Endothelial cell of umbilical vein (primary cell): Measurements from ENCODE around the gene HIC1. TPM values are rescaled to one million over a fixed set of nuclear protein-coding genes. Genes with fewer than 3 reads are reported as not detected.

Experiments
- BruUV-seq: library from RNA; stranded (reverse); fragments of 400-500 nt; replicated peaks from 2 replicates; lab custom pipeline; 2021; lab: Mats Ljungman, UMichigan
- CTCF ChIA-PET: fragments of 300-600, 350-600 bp; sonication (Branson Sonifier 250); formaldehyde crosslinking; loops from one replicate; lab custom pipeline; 2021; ENCODE audit warnings: antibody characterized with exemption, inconsistent platforms; lab: Charles Lee
- POLR2A ChIA-PET: fragments of 300-600, 350-600 bp; sonication (Branson Sonifier 250); formaldehyde crosslinking; loops from one replicate; lab custom pipeline; 2021; ENCODE audit warnings: antibody characterized with exemption, inconsistent platforms; lab: Charles Lee
- DNase-seq: peaks from one replicate; pipeline ENCODE4 v3.0.0-alpha.2; 2011; ENCODE audit warnings: low read depth, low spot score
- FAIRE-seq: peaks from 2 replicates; lab custom pipeline; 2011; peaks lifted over from hg19 to GRCh38; lab: Jason Lieb, UNC
- H2AFZ ChIP-seq: 2 replicates; pipeline ENCODE4 v1.6.0; 2012; ENCODE audit warnings: low read depth, low read length, control low read depth, inconsistent platforms
- H3K27ac ChIP-seq: 2 replicates; pipeline ENCODE4 v1.5.1; 2011; ENCODE audit warnings: low read depth, mild to moderate bottlenecking, control low read depth, low read length, moderate library complexity; ENCODE audit not compliant: insufficient read depth
- H3K27me3 ChIP-seq, 2 experiments: 2 replicates each; pipeline versions ENCODE4 v1.6.0 to v1.6.1; 2011; ENCODE audit warnings: low read length in 2 of 2, mixed read lengths in 1 of 2; ENCODE audit not compliant: control insufficient read depth in 2 of 2, insufficient read depth in 2 of 2
- H3K36me3 ChIP-seq, 2 experiments: 2 replicates in 1 of 2; 3 replicates in 1 of 2; pipeline ENCODE4 v1.5.1; 2011; ENCODE audit warnings: low read length in 2 of 2, mild to moderate bottlenecking in 1 of 2, moderate library complexity in 1 of 2; ENCODE audit not compliant: control insufficient read depth in 2 of 2, insufficient read depth in 2 of 2; ENCODE audit errors: extremely low read depth in 1 of 2
- H3K4me1 ChIP-seq: 3 replicates; pipeline ENCODE4 v1.5.1; 2011; ENCODE audit warnings: mild to moderate bottlenecking, low read length; ENCODE audit not compliant: control insufficient read depth, insufficient read depth; ENCODE audit errors: extremely low read depth
- H3K4me2 ChIP-seq: 2 replicates; pipeline ENCODE4 v1.6.1; 2011; ENCODE audit warnings: low read length, control low read depth, mixed read lengths; ENCODE audit not compliant: insufficient read depth
- H3K4me3 ChIP-seq, 3 experiments: fragments of 200-600 bp in 1 of 3; sonication (generic), shearing (Covaris generic) in 1 of 3; replicated peaks in 1 of 3; 2 replicates each; pipeline ENCODE4 v1.5.1; 2011 to 2016; ENCODE audit warnings: control low read depth in 3 of 3, low read length in 3 of 3, mild to moderate bottlenecking in 2 of 3, inconsistent platforms in 1 of 3, low read depth in 1 of 3, moderate library complexity in 1 of 3; ENCODE audit not compliant: insufficient read depth in 1 of 3
- H3K79me2 ChIP-seq: 2 replicates; pipeline ENCODE4 v1.6.0; 2012; ENCODE audit warnings: low read length, inconsistent platforms; ENCODE audit not compliant: control insufficient read depth, insufficient read depth
- H3K9ac ChIP-seq: replicated peaks from 2 replicates; pipeline ENCODE3; 2011; ENCODE audit warnings: low read length, control low read depth; ENCODE audit not compliant: insufficient read depth; ENCODE audit errors: extremely low read depth
- H3K9me1 ChIP-seq: replicated peaks from 3 replicates; pipeline ENCODE4 v1.6.0; 2011; ENCODE audit warnings: mild to moderate bottlenecking, low read length; ENCODE audit not compliant: control insufficient read depth, insufficient read depth; ENCODE audit errors: extremely low read depth
- H3K9me3 ChIP-seq: replicated peaks from 2 replicates; pipeline ENCODE4 v1.5.1; 2012; ENCODE audit warnings: low read length, inconsistent platforms; ENCODE audit not compliant: control insufficient read depth, insufficient read depth
- H4K20me1 ChIP-seq: replicated peaks from 2 replicates; pipeline ENCODE3; 2011; ENCODE audit warnings: mild to moderate bottlenecking, low read length; ENCODE audit not compliant: control insufficient read depth, insufficient read depth; ENCODE audit errors: extremely low read depth
- CTCF ChIP-seq, 2 donors: IDR thresholded peaks; 1 replicate in 1 of 2; 2 replicates in 1 of 2; pipeline ENCODE4 v1.5.1; 2011; ENCODE audit warnings: low read length in 2 of 2, mild to moderate bottlenecking in 2 of 2, moderate library complexity in 2 of 2, control low read depth in 1 of 2, inconsistent platforms in 1 of 2, low read depth in 1 of 2; ENCODE audit not compliant: insufficient read depth in 1 of 2; ENCODE audit errors: extremely low read depth in 1 of 2
- EZH2 ChIP-seq: IDR thresholded peaks from 2 replicates; pipeline ENCODE4 v1.6.1; 2012; ENCODE audit warnings: borderline replicate concordance, low read depth, mild to moderate bottlenecking, moderate library complexity, low read length, inconsistent platforms; ENCODE audit not compliant: severe bottlenecking
- FOS ChIP-seq: IDR thresholded peaks from 2 replicates; pipeline ENCODE4 v1.6.1; 2011; ENCODE audit warnings: mild to moderate bottlenecking, low read length, moderate library complexity, borderline replicate concordance; ENCODE audit not compliant: insufficient read depth
- GATA2 ChIP-seq: IDR thresholded peaks from 2 replicates; pipeline ENCODE4 v1.7.0; 2011; ENCODE audit warnings: low read depth, mild to moderate bottlenecking, moderate library complexity, mixed read lengths, low read length; ENCODE audit not compliant: insufficient read length, insufficient read depth
- JUN ChIP-seq: IDR thresholded peaks from 2 replicates; pipeline ENCODE4 v1.6.1; 2011; ENCODE audit warnings: borderline replicate concordance, low read depth; ENCODE audit not compliant: insufficient read length, insufficient read depth
- MYC ChIP-seq: IDR thresholded peaks from one replicate; pipeline ENCODE4 v1.6.1; 2011; ENCODE audit warnings: mild to moderate bottlenecking, low read depth, low read length
- POLR2A ChIP-seq: IDR thresholded peaks from 2 replicates; pipeline ENCODE4 v1.6.1; 2012; ENCODE audit warnings: low read depth, mild to moderate bottlenecking, control low read depth, low read length
- POLR2AphosphoS5 ChIP-seq: IDR thresholded peaks from 2 replicates; pipeline ENCODE4 v1.6.1; 2012; ENCODE audit warnings: low read depth, mild to moderate bottlenecking, control low read depth, low read length, moderate library complexity; ENCODE audit not compliant: insufficient read depth
- dilution Hi-C: fragments of 300-500 bp; cut with MboI; formaldehyde crosslinking; loops from one replicate; pipeline ENCODE4 v1.15.0; 2019; ENCODE audit warnings: low sequenced_read_pairs; ENCODE audit not compliant: extremely low pct_ligation_motif_present
- intact Hi-C: fragments of 100-400 bp; cut with micrococcal nuclease; formaldehyde crosslinking; loops from one replicate; pipeline ENCODE4 v1.10.0; 2022
- polyA plus RNA-seq, 4 experiments: library from polyadenylated mRNA; depleted of rRNA in 3 of 4; stranded (reverse) in 3 of 4; unstranded in 1 of 4; fragments of >200 nt; gene quantifications; 2 replicates each; pipeline versions ENCODE4 v1.2.1 to v1.2.3, GENCODE V29; 2011 to 2012; ENCODE audit warnings: missing spikeins in 1 of 4
- total RNA-seq: library from RNA; stranded (reverse); gene quantifications from 2 replicates; pipeline ENCODE4 v1.2.3, GENCODE V29; 2021
- TF ChIP-seq, protein P1 (sequence below): IDR thresholded peaks from 2 replicates; pipeline ENCODE4 v1.6.1; 2011; ENCODE audit not compliant: insufficient read depth, insufficient read length

HIC1 gene
- total and polyA plus RNA-seq, 2 donors (not counting 3 experiments of a cell fraction or from before 2014, with no cell fraction given) = 18.2 to 35.5 TPM

- peaks cover 3 to 13% of the 10 kb centered on the region in 2 experiments for H3K36me3 ChIP-seq
- H3K9ac ChIP-seq = no peak overlapping the region
- ChIA-PET POLR2A (no interaction called here), CTCF (interaction anchor here (1.5 to 17.2 kb wide), 2 partner anchors 31 to 185 kb away, joined by 3 to 455 read pairs; no protein-coding TSS in a partner anchor)
- H3K27me3 ChIP-seq = no peaks in the 10 kb centered on the region
- no peaks in the 10 kb centered on the region for H4K20me1 ChIP-seq
- H3K4me2 ChIP-seq = no peak overlapping the region
- TF ChIP-seq JUN (no peak), POLR2A (no peak), MYC (no peak), EZH2 (no peak), GATA2 (no peak), CTCF (IDR thresholded peaks at IDR 0.05; ENCODE audit: extremely low read depth in 1 of 2, insufficient read depth in 1 of 2, low read depth in 1 of 2, low read length in 2 of 2) (no peak), POLR2AphosphoS5 (no peak), FOS (no peak)
- TF ChIP-seq, protein P1, sequence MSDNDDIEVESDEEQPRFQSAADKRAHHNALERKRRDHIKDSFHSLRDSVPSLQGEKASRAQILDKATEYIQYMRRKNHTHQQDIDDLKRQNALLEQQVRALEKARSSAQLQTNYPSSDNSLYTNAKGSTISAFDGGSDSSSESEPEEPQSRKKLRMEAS = no peak
- no TSS peak for BruUV-seq
- peaks cover 27% of the 10 kb centered on the region for H3K79me2 ChIP-seq
- no peak overlapping the region for H2AFZ ChIP-seq
- intact Hi-C loops = no loop called here
- FAIRE-seq (no peak), DNase-seq (no peak)
- no peaks in the 10 kb centered on the region for H3K9me3 ChIP-seq
- H3K27ac ChIP-seq = no peak overlapping the region
- H3K4me3 ChIP-seq = no peak overlapping the region
- dilution Hi-C loops = no loop called here
- no peaks in the 10 kb centered on the region for H3K9me1 ChIP-seq
- H3K4me1 ChIP-seq = peaks cover 21% of the 10 kb centered on the region
Measured at GRCh38 chr17:2060385-2060658, 5.4 kb downstream of the HIC1 start.
